ENCODE data around the gene ATOH8.

ATOH8 gene

GRCh38 chr2:85761512-85761944, 7.7 kb downstream of the ATOH8 start:
- Histone ChIP-seq H2BK5ac (ENCODE audit: low read depth, low read length, poor library complexity, severe bottlenecking) (no peak overlapping the region), H3K14ac (ENCODE audit: low read length in 2 of 2) (no peak overlapping the region), H2BK12ac (ENCODE audit: low read length in 2 of 2) (peak overlapping the region in 1 of 2 experiments; percentile 91), H2AFZ (ENCODE audit: low read depth, low read length) (no peak overlapping the region), H3K4ac (ENCODE audit: low read depth in 1 of 2, low read length in 2 of 2) (peak overlapping the region in 1 of 2 experiments; percentile 9), H3K4me3 (ENCODE audit: insufficient read depth in 1 of 2, low read depth in 1 of 2, low read length in 2 of 2) (no peak overlapping the region), H2BK15ac (ENCODE audit: low read depth, poor library complexity, severe bottlenecking) (no peak overlapping the region), H3K36me3 (ENCODE audit: control insufficient read depth in 1 of 2, insufficient read depth in 2 of 2, low read depth in 1 of 2, low read length in 2 of 2) (peaks cover 0 to 16% of the 10 kb centered on the region in 2 experiments), H3K4me1 (ENCODE audit: control insufficient read depth, insufficient read depth, low read depth, low read length) (peaks cover 37% of the 10 kb centered on the region), H3K23ac (ENCODE audit: low read length in 2 of 2) (no peak overlapping the region), H3K9me3 (ENCODE audit: control insufficient read depth, low read length) (no peaks in the 10 kb centered on the region), H3K9ac (ENCODE audit: low read length) (no peak overlapping the region), H3K79me1 (replicated peaks; ENCODE audit: low read length, poor library complexity, severe bottlenecking) (peaks cover 1% of the 10 kb centered on the region), H2AK5ac (ENCODE audit: low read length, severe bottlenecking) (no peak overlapping the region), H4K91ac (ENCODE audit: low read length) (no peak overlapping the region), H3K4me2 (ENCODE audit: low read length, poor library complexity, severe bottlenecking) (no peak overlapping the region), H2BK120ac (ENCODE audit: low read depth, low read length) (no peak overlapping the region), H3K27me3 (ENCODE audit: control insufficient read depth in 1 of 2, insufficient read depth in 1 of 2, low read length in 2 of 2) (peaks cover 6 to 8% of the 10 kb centered on the region in 2 experiments), H3K18ac (ENCODE audit: low read depth in 1 of 2, low read length in 2 of 2) (peak overlapping the region; percentile 5 to 35), H3K27ac (ENCODE audit: low read length, poor library complexity, severe bottlenecking) (no peak overlapping the region), H4K8ac (ENCODE audit: low read length) (no peak overlapping the region)
- WGBS = 69% methylated on average over 3 of the region's 3 CpGs
- no peak for DNase-seq

- Histone ChIP-seq H3K4me3 (ENCODE audit: insufficient read depth in 1 of 2, low read depth in 1 of 2, low read length in 2 of 2) (no peak overlapping the region), H3K4me2 (ENCODE audit: low read length, poor library complexity, severe bottlenecking) (no peak overlapping the region), H3K4me1 (ENCODE audit: control insufficient read depth, insufficient read depth, low read depth, low read length) (peaks cover 40% of the 10 kb centered on the region), H4K8ac (ENCODE audit: low read length) (no peak overlapping the region), H4K91ac (ENCODE audit: low read length) (no peak overlapping the region), H3K9ac (ENCODE audit: low read length) (no peak overlapping the region), H3K14ac (ENCODE audit: low read length in 2 of 2) (no peak overlapping the region), H3K27ac (ENCODE audit: low read length, poor library complexity, severe bottlenecking) (no peak overlapping the region), H2BK5ac (ENCODE audit: low read depth, low read length, poor library complexity, severe bottlenecking) (no peak overlapping the region), H2AFZ (ENCODE audit: low read depth, low read length) (no peak overlapping the region), H3K36me3 (ENCODE audit: control insufficient read depth in 1 of 2, insufficient read depth in 2 of 2, low read depth in 1 of 2, low read length in 2 of 2) (peaks cover 0 to 16% of the 10 kb centered on the region in 2 experiments), H2BK120ac (ENCODE audit: low read depth, low read length) (no peak overlapping the region), H3K18ac (ENCODE audit: low read depth in 1 of 2, low read length in 2 of 2) (peak overlapping the region in 1 of 2 experiments; percentile 35), H3K27me3 (ENCODE audit: control insufficient read depth in 1 of 2, insufficient read depth in 1 of 2, low read length in 2 of 2) (peaks cover 5 to 6% of the 10 kb centered on the region in 2 experiments), H3K9me3 (ENCODE audit: control insufficient read depth, low read length) (no peaks in the 10 kb centered on the region), H3K79me1 (replicated peaks; ENCODE audit: low read length, poor library complexity, severe bottlenecking) (peaks cover 1% of the 10 kb centered on the region), H2BK15ac (ENCODE audit: low read depth, poor library complexity, severe bottlenecking) (no peak overlapping the region), H3K23ac (ENCODE audit: low read length in 2 of 2) (no peak overlapping the region), H3K4ac (ENCODE audit: low read depth in 1 of 2, low read length in 2 of 2) (no peak overlapping the region), H2AK5ac (ENCODE audit: low read length, severe bottlenecking) (no peak overlapping the region), H2BK12ac (ENCODE audit: low read length in 2 of 2) (no peak overlapping the region)
- WGBS = 96% methylated on average over 4 of the region's 4 CpGs
- no peak for DNase-seq
These were observed 8.2 kb downstream of the ATOH8 start for GRCh38 chr2:85761946-85762345.

GRCh38 chr2:85763132-85763531, 9.3 kb downstream of the ATOH8 start:
- WGBS = 91% methylated on average over 4 of the region's 4 CpGs
- H3K9me3 ChIP-seq (ENCODE audit: control insufficient read depth, low read length) = no peaks in the 10 kb centered on the region

GRCh38 chr2:85763831-85764230, 10.0 kb downstream of the ATOH8 start:
- Histone ChIP-seq H4K91ac (ENCODE audit: low read length) (peak overlapping the region; percentile 1), H3K4me2 (ENCODE audit: low read length, poor library complexity, severe bottlenecking) (no peak overlapping the region), H3K4ac (ENCODE audit: low read depth in 1 of 2, low read length in 2 of 2) (no peak overlapping the region), H3K79me1 (replicated peaks; ENCODE audit: low read length, poor library complexity, severe bottlenecking) (peaks cover 1% of the 10 kb centered on the region), H2BK120ac (ENCODE audit: low read depth, low read length) (no peak overlapping the region), H3K14ac (ENCODE audit: low read length in 2 of 2) (peak overlapping the region in 1 of 2 experiments; percentile 27), H3K4me1 (ENCODE audit: control insufficient read depth, insufficient read depth, low read depth, low read length) (peaks cover 46% of the 10 kb centered on the region), H3K9me3 (ENCODE audit: control insufficient read depth, low read length) (no peaks in the 10 kb centered on the region), H3K36me3 (ENCODE audit: control insufficient read depth in 1 of 2, insufficient read depth in 2 of 2, low read depth in 1 of 2, low read length in 2 of 2) (peaks cover 0 to 19% of the 10 kb centered on the region in 2 experiments), H2AFZ (ENCODE audit: low read depth, low read length) (no peak overlapping the region), H4K8ac (ENCODE audit: low read length) (no peak overlapping the region), H3K4me3 (ENCODE audit: insufficient read depth in 1 of 2, low read depth in 1 of 2, low read length in 2 of 2) (no peak overlapping the region), H3K18ac (ENCODE audit: low read depth in 1 of 2, low read length in 2 of 2) (peak overlapping the region in 1 of 2 experiments; percentile 21), H3K9ac (ENCODE audit: low read length) (no peak overlapping the region), H3K27me3 (ENCODE audit: control insufficient read depth in 1 of 2, insufficient read depth in 1 of 2, low read length in 2 of 2) (peaks cover 5 to 6% of the 10 kb centered on the region in 2 experiments), H3K27ac (ENCODE audit: low read length, poor library complexity, severe bottlenecking) (no peak overlapping the region), H2AK5ac (ENCODE audit: low read length, severe bottlenecking) (no peak overlapping the region), H2BK15ac (ENCODE audit: low read depth, poor library complexity, severe bottlenecking) (no peak overlapping the region), H2BK5ac (ENCODE audit: low read depth, low read length, poor library complexity, severe bottlenecking) (no peak overlapping the region), H2BK12ac (ENCODE audit: low read length in 2 of 2) (peak overlapping the region; percentile 0 to 61), H3K23ac (ENCODE audit: low read length in 2 of 2) (no peak overlapping the region)
- WGBS = 95% methylated on average over 16 of the region's 16 CpGs
- DNase-seq = no peak

More at GRCh38 chr2:85763132-85763531, 9.3 kb downstream of the ATOH8 start:
- Histone ChIP-seq H3K4me1 (ENCODE audit: control insufficient read depth, insufficient read depth, low read depth, low read length) (peaks cover 44% of the 10 kb centered on the region), H4K91ac (ENCODE audit: low read length) (no peak overlapping the region), H3K14ac (ENCODE audit: low read length in 2 of 2) (no peak overlapping the region), H3K9ac (ENCODE audit: low read length) (no peak overlapping the region), H3K27ac (ENCODE audit: low read length, poor library complexity, severe bottlenecking) (no peak overlapping the region), H2BK12ac (ENCODE audit: low read length in 2 of 2) (no peak overlapping the region), H3K36me3 (ENCODE audit: control insufficient read depth in 1 of 2, insufficient read depth in 2 of 2, low read depth in 1 of 2, low read length in 2 of 2) (peaks cover 0 to 19% of the 10 kb centered on the region in 2 experiments), H2BK5ac (ENCODE audit: low read depth, low read length, poor library complexity, severe bottlenecking) (no peak overlapping the region), H3K4me2 (ENCODE audit: low read length, poor library complexity, severe bottlenecking) (no peak overlapping the region), H3K27me3 (ENCODE audit: control insufficient read depth in 1 of 2, insufficient read depth in 1 of 2, low read length in 2 of 2) (peaks cover 5 to 6% of the 10 kb centered on the region in 2 experiments), H3K4ac (ENCODE audit: low read depth in 1 of 2, low read length in 2 of 2) (no peak overlapping the region), H2AK5ac (ENCODE audit: low read length, severe bottlenecking) (no peak overlapping the region), H3K79me1 (replicated peaks; ENCODE audit: low read length, poor library complexity, severe bottlenecking) (peaks cover 1% of the 10 kb centered on the region), H3K23ac (ENCODE audit: low read length in 2 of 2) (no peak overlapping the region), H2BK120ac (ENCODE audit: low read depth, low read length) (no peak overlapping the region), H2AFZ (ENCODE audit: low read depth, low read length) (no peak overlapping the region), H3K18ac (ENCODE audit: low read depth in 1 of 2, low read length in 2 of 2) (no peak overlapping the region), H2BK15ac (ENCODE audit: low read depth, poor library complexity, severe bottlenecking) (no peak overlapping the region), H4K8ac (ENCODE audit: low read length) (no peak overlapping the region), H3K4me3 (ENCODE audit: insufficient read depth in 1 of 2, low read depth in 1 of 2, low read length in 2 of 2) (no peak overlapping the region)
- no peak for DNase-seq

All from mesenchymal stem cell (in vitro differentiated cells and primary cell).